Subcutaneous abdominal adipose tissue (tissue), 5 donors: ENCODE results near the gene SEC63.

Experiments
- H3K27ac ChIP-seq: one replicate; pipeline ENCODE4 v1.7.0; 2013; ENCODE audit warnings: low read depth, mild to moderate bottlenecking, inconsistent platforms, low read length, moderate library complexity
- H3K27me3 ChIP-seq, 5 donors: one replicate each; pipeline ENCODE4 v1.7.0; 2013; ENCODE audit warnings: low read length in 5 of 5, inconsistent platforms in 1 of 5; ENCODE audit not compliant: control insufficient read depth in 5 of 5, insufficient read depth in 4 of 5
- H3K36me3 ChIP-seq, 5 donors: one replicate each; pipeline ENCODE4 v1.7.0; 2013; ENCODE audit warnings: low read length in 5 of 5; ENCODE audit not compliant: control insufficient read depth in 5 of 5, insufficient read depth in 5 of 5
- H3K4me1 ChIP-seq, 5 donors: one replicate each; pipeline ENCODE4 v1.7.0; 2013; ENCODE audit warnings: low read length in 5 of 5, mild to moderate bottlenecking in 3 of 5, moderate library complexity in 1 of 5; ENCODE audit not compliant: control insufficient read depth in 5 of 5, insufficient read depth in 5 of 5
- H3K4me3 ChIP-seq, 5 donors: one replicate each; pipeline ENCODE4 v1.7.0; 2013; ENCODE audit warnings: low read length in 5 of 5, low read depth in 1 of 5
- H3K9ac ChIP-seq, 5 donors: one replicate each; pipeline ENCODE4 v1.7.0; 2013; ENCODE audit warnings: low read length in 5 of 5, mild to moderate bottlenecking in 4 of 5, moderate library complexity in 3 of 5
- H3K9me3 ChIP-seq, 5 donors: one replicate each; pipeline ENCODE4 v1.7.0; 2013; ENCODE audit warnings: low read length in 5 of 5; ENCODE audit not compliant: control insufficient read depth in 5 of 5
- donor health status: healthy.
- donor health status: healthy.
- donor health status: healthy.
- donor health status: healthy.
- donor health status: healthy.

Gene SEC63

DNA sequence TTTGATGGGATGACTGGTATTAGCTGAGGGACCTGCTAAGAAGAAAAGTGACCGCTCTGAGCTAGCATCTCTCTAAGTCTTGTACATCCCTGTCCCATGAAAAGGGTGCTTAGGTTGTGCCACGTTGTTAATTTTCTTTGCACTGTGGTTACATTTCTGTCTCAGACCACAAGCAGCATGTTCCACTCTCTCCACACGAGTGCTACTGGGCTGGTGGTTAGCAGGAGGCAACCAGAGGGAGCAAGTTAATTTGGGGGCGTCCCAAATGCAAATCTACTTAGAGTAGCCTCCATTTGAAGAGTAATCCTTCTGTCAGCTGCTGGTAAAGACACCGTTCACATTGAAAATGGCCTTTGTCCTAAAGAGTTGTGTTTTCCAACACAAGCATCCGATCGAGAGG lies 130.5 kb downstream of the SEC63 start:
- H3K27me3 ChIP-seq: peaks cover 0 to 20% (median 7%) of the 10 kb centered on the region in 5 donors
- no peak overlapping the region for H3K9ac ChIP-seq
- H3K4me1 ChIP-seq: no peaks in the 10 kb centered on the region
- no peaks in the 10 kb centered on the region for H3K9me3 ChIP-seq
- H3K27ac ChIP-seq: no peak overlapping the region
- no peaks in the 10 kb centered on the region for H3K36me3 ChIP-seq
- H3K4me3 ChIP-seq: no peak overlapping the region

DNA sequence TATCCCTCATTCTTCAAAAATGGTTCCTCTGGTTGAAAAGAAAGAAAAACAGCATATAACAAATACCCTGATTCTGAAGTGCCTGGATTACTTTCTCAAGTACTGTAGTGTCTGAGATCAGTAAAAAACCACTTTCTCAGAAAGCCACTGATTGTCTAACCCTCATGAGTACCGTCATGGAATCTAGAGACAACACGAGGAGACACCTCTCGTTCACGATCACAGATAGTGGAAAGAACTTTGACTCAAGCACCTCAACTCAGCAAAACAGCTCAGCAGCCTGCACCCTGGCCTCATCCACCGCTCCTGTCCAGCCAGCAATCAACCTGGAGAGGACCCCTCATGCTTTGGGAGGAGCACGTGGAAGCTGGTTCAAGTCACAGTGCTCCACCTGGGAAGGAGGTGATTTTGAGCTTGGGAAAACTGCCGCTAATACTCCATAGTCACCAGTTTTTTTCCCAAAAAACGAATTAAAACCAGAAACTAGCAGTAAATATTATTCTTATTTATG lies 134.9 kb downstream of the SEC63 start:
- H3K9ac ChIP-seq: peak overlapping the region in 1 of 5 donors; percentile 30
- H3K36me3 ChIP-seq: no peaks in the 10 kb centered on the region
- H3K27ac ChIP-seq: no peak overlapping the region
- H3K27me3 ChIP-seq: peaks cover 3 to 25% (median 7%) of the 10 kb centered on the region in 5 donors
- peaks cover 0 to 11% (median 9%) of the 10 kb centered on the region in 5 donors for H3K4me1 ChIP-seq
- no peaks in the 10 kb centered on the region for H3K9me3 ChIP-seq
- no peak overlapping the region for H3K4me3 ChIP-seq

DNA sequence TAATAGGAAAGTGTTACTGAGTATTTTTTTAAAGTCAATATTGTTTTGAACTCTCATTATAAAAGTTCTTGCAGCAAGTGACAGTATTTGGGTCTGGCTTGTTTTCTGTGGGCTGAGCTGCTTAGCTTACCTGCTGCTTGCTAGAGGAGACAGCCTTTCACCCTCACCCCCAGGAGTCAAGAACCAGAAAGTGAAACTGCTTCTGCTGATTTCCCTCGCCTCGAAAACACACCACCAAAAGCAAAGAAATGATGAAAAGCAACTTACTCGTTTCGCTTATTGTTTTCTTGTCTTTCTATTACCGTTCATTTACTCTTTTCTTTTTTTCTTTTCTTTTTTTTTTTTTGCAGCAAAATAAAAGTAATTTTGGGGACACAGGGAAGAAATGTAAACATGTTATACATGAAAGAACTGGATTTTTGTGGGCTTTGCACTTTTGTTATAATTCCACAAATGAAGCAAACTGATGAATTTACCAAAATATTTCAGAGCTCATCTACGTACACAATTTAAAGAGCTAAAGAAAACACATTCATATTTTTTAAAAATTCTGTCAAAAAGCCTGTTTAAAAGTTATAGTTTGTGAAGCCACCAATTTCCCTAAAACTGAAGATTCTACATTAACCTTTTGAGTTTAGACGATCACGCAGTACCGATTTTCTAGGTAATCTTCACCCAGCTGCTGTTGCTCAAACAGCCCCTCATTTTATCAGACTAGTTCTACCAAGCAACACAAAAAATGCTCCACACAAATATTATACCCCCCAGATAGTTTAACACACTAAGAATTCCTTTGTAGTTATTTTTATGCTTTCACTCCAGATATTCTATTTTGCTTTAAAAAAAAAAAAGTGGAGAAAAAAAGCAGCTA lies 135.6 kb downstream of the SEC63 start:
- Histone ChIP-seq H3K27ac (no peak overlapping the region), H3K4me1 (peaks cover 0 to 11% (median 9%) of the 10 kb centered on the region in 5 donors), H3K9me3 (no peaks in the 10 kb centered on the region), H3K9ac (peak overlapping the region in 1 of 5 donors; percentile 30), H3K36me3 (no peaks in the 10 kb centered on the region), H3K4me3 (no peak overlapping the region), H3K27me3 (peaks cover 3 to 25% (median 7%) of the 10 kb centered on the region in 5 donors)

GRCh38 chr6:107821591-107821990 lies 136.4 kb downstream of the SEC63 start:
- H3K4me1 ChIP-seq: peaks cover 0 to 11% (median 9%) of the 10 kb centered on the region in 5 donors
- H3K9ac ChIP-seq: no peak overlapping the region
- H3K4me3 ChIP-seq: no peak overlapping the region
- no peak overlapping the region for H3K27ac ChIP-seq
- no peaks in the 10 kb centered on the region for H3K9me3 ChIP-seq
- no peaks in the 10 kb centered on the region for H3K36me3 ChIP-seq
- H3K27me3 ChIP-seq: peaks cover 3 to 25% (median 7%) of the 10 kb centered on the region in 5 donors

DNA sequence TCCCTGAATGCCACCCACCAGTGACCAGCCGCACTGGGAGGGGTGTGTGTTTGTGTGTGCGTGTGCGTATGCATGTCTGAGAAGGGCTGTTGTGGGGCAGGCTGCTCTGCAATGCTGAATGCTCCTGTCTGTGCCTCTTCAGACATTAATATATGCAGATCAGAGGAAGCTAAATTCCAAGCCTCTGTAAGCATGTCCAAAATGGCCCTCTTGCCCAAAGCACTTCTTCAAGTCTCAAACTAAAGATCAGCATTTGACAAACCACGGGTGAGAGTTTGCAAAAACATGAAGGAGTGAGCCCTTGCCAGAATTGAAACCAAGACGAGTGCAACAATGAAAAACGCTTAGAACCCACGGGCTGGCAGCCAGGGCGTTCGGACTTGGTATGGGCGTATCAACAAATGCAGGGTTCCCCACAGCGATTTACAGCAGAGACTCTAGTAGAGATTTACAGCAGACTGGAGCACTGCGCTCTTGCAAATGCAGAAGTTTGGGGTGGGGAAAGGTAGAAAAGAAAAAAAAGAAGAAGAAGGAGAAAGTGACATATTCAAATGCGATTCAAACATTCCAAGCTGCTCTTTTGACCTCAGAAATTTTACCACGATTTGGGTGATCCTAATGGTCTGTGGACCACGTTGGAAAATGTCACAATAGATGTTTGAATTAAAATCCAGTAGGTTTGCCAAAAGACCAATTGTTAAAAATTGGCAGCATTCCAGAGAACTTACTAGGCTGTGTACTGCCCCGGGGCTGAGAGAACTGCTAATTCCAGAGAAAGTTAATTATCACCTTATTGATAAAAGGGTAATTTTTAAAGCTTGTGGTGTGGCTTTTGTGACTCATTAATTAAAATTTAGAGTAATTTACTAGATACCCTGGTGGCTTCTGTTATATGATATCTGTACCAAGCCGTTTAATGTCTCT lies 137.4 kb downstream of the SEC63 start:
- Histone ChIP-seq H3K27ac (no peak overlapping the region), H3K9ac (no peak overlapping the region)

GRCh38 chr6:107819964-107820337 lies 138.1 kb downstream of the SEC63 start:
- Histone ChIP-seq H3K27me3 (peaks cover 3 to 22% (median 7%) of the 10 kb centered on the region in 5 donors), H3K9ac (no peak overlapping the region), H3K9me3 (no peaks in the 10 kb centered on the region), H3K27ac (no peak overlapping the region), H3K36me3 (no peaks in the 10 kb centered on the region), H3K4me3 (peak overlapping the region in 2 of 5 donors; percentile 25 to 60), H3K4me1 (peaks cover 0 to 11% (median 9%) of the 10 kb centered on the region in 5 donors)

More for the DNA sequence above, 137.4 kb downstream of the SEC63 start:
- Histone ChIP-seq H3K4me1 (peaks cover 0 to 11% (median 9%) of the 10 kb centered on the region in 5 donors), H3K4me3 (peak overlapping the region in 4 of 5 donors; percentile 25 to 60 (median 44)), H3K9me3 (no peaks in the 10 kb centered on the region), H3K36me3 (no peaks in the 10 kb centered on the region), H3K27me3 (peaks cover 3 to 25% (median 7%) of the 10 kb centered on the region in 5 donors)

DNA sequence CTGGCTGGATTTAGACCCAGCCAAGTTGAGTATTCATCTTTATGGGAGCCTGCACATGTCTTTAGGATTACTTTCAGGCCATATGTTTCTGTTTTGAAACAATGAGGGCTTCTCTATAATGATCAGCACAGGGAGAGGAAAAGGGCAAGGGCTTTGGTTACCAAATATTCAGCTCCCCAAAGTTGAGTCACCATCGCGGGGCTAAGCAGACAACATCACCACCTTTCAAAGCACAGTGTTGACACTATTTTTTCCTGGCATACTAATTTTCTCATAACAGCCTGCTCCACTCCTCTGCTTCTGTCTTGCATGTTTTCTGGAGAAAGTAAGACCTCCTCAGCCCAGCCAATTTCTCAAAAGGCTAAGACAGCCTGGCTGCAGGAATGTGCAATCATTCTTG lies 138.8 kb downstream of the SEC63 start:
- H3K27me3 ChIP-seq: peaks cover 3 to 17% (median 7%) of the 10 kb centered on the region in 5 donors
- no peak overlapping the region for H3K27ac ChIP-seq
- no peak overlapping the region for H3K4me3 ChIP-seq
- H3K9ac ChIP-seq: no peak overlapping the region
- no peaks in the 10 kb centered on the region for H3K9me3 ChIP-seq
- H3K36me3 ChIP-seq: no peaks in the 10 kb centered on the region
- peaks cover 0 to 11% (median 9%) of the 10 kb centered on the region in 5 donors for H3K4me1 ChIP-seq

DNA sequence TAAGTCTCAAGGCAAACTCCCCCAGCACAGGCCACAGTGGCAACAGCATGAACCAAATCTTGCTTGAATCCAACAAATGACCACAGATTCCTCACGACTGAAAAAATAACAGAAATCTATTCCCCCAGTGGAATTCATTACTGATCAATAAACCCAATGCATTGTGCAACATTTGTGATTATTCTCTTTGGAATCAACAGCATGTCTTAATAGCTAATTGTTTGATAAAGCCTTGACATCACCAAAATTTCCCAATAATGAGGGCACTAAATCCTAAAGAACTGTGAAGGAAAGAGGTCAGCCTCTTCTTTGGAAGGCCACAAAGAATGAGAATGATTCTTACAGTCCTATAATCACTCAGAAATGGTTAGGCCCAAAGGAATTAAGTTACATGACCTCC lies 139.7 kb downstream of the SEC63 start:
- Histone ChIP-seq H3K36me3 (no peaks in the 10 kb centered on the region), H3K9me3 (no peaks in the 10 kb centered on the region), H3K27ac (no peak overlapping the region), H3K4me1 (peaks cover 0 to 11% (median 9%) of the 10 kb centered on the region in 5 donors), H3K4me3 (no peak overlapping the region), H3K9ac (no peak overlapping the region), H3K27me3 (peaks cover 0 to 11% (median 8%) of the 10 kb centered on the region in 5 donors)

- H3K27ac ChIP-seq: no peak overlapping the region
- peaks cover 0 to 8% (median 7%) of the 10 kb centered on the region in 5 donors for H3K27me3 ChIP-seq
- H3K4me3 ChIP-seq: no peak overlapping the region
- H3K4me1 ChIP-seq: peaks cover 0 to 11% (median 9%) of the 10 kb centered on the region in 5 donors
- H3K36me3 ChIP-seq: no peaks in the 10 kb centered on the region
- no peaks in the 10 kb centered on the region for H3K9me3 ChIP-seq
- no peak overlapping the region for H3K9ac ChIP-seq
Observed at GRCh38 chr6:107817784-107818183, 140.2 kb downstream of the SEC63 start.
